ENCODE results near the gene TBL2.
"Not testable (repeated sequence)": the region's sequence is repeated elsewhere in the genome, so short reads cannot be mapped to it uniquely, and the experiment has no call there.

The TBL2 gene

GRCh38 chr7:73605601-73606220 is 27.3 kb upstream of the TBL2 start:
- no peak for DNase-seq

- DNase-seq, result no peak
Observed at GRCh38 chr7:73602721-73603651, 24.6 kb upstream of the TBL2 start.

- no peak for DNase-seq
Observed at GRCh38 chr7:73599916-73600315, 21.5 kb upstream of the TBL2 start.

GRCh38 chr7:73599151-73599882 is 20.9 kb upstream of the TBL2 start:
- DNase-seq, result no peak

GRCh38 chr7:73597978-73598782 is 19.8 kb upstream of the TBL2 start:
- no peak for DNase-seq

- DNase-seq, result no peak
Observed at GRCh38 chr7:73596191-73597065, 18.0 kb upstream of the TBL2 start.

GRCh38 chr7:73595358-73595757 is 17.0 kb upstream of the TBL2 start:
- no peak for DNase-seq

- DNase-seq, result no peak
Observed at GRCh38 chr7:73593207-73594045, 15.0 kb upstream of the TBL2 start.

GRCh38 chr7:73586911-73587310 is 8.5 kb upstream of the TBL2 start:
- no peak for DNase-seq

GRCh38 chr7:73585196-73585595 is 6.8 kb upstream of the TBL2 start:
- no peak for DNase-seq

- no peak for DNase-seq
Observed at GRCh38 chr7:73582664-73583202, 4.4 kb upstream of the TBL2 start.

- DNase-seq, result not testable (repeated sequence)
Observed at GRCh38 chr7:73581006-73581405, 2.6 kb upstream of the TBL2 start.

GRCh38 chr7:73577627-73578341 is 595 bp downstream of the TBL2 start:
- DNase-seq, result no peak

- no peak for DNase-seq
Observed at GRCh38 chr7:73573791-73574190, 4.6 kb downstream of the TBL2 start.

- no peak for DNase-seq
Observed at GRCh38 chr7:73573276-73573675, 5.1 kb downstream of the TBL2 start.

- no peak for DNase-seq
Observed at GRCh38 chr7:73572767-73573186, 5.6 kb downstream of the TBL2 start.

- DNase-seq, result no peak
Observed at GRCh38 chr7:73570977-73571376, 7.4 kb downstream of the TBL2 start.

- DNase-seq, result no peak
Observed at GRCh38 chr7:73570521-73570920, 7.9 kb downstream of the TBL2 start.

GRCh38 chr7:73569042-73569608 is 9.3 kb downstream of the TBL2 start:
- DNase-seq, result no peak
